ENCODE data around the gene LEFTY2. TPM values are rescaled to one million over a fixed set of nuclear protein-coding genes. Genes with fewer than 3 reads are reported as not detected.

Gene LEFTY2
- total and polyA plus RNA-seq, 9 of the 15 experiments (the other 6 are each of a cell fraction or from before 2014, with no cell fraction given), result 0.04 to 0.14 TPM; not detected in 7

DNA sequence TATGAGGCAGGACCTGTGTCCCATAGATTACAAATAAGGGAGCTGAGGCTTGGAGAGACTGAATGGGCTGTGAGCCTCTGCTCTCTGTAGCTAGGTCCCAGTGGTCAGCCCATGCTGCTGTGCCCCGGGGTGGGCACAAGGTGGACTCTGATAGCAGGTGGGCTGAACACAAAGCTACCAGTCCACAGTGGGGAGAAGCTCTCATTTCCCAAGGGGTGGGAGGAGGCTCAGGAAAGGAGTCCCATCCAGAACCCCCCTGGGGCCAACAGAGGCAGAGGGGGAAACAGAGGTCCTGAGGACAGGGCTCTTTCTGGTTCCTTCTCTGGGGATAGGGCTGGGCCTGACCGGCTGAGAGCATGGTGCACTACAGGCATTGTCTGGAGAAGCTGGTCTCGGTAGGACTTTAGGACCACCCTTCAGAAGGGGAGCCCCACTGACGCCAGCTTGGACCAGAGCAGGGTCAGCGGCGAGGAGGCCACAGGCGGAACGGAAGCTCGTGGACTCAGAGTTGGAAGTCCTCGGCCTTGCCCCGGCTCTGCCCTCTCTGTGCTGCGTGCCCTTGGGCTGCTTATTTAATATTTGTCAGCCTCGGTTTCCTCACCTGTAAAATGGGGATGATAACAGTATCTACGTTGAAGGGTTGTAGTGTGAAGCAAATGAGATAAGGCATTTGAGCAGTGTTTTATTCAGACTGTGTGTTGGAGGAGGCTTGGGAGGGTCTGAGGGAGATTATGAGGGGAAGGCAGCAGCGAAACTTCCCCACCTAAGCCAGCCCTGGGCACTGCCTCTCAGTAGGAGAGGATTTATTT is 31.5 kb upstream of the LEFTY2 start (continued):
- TF ChIP-seq, protein P1, sequence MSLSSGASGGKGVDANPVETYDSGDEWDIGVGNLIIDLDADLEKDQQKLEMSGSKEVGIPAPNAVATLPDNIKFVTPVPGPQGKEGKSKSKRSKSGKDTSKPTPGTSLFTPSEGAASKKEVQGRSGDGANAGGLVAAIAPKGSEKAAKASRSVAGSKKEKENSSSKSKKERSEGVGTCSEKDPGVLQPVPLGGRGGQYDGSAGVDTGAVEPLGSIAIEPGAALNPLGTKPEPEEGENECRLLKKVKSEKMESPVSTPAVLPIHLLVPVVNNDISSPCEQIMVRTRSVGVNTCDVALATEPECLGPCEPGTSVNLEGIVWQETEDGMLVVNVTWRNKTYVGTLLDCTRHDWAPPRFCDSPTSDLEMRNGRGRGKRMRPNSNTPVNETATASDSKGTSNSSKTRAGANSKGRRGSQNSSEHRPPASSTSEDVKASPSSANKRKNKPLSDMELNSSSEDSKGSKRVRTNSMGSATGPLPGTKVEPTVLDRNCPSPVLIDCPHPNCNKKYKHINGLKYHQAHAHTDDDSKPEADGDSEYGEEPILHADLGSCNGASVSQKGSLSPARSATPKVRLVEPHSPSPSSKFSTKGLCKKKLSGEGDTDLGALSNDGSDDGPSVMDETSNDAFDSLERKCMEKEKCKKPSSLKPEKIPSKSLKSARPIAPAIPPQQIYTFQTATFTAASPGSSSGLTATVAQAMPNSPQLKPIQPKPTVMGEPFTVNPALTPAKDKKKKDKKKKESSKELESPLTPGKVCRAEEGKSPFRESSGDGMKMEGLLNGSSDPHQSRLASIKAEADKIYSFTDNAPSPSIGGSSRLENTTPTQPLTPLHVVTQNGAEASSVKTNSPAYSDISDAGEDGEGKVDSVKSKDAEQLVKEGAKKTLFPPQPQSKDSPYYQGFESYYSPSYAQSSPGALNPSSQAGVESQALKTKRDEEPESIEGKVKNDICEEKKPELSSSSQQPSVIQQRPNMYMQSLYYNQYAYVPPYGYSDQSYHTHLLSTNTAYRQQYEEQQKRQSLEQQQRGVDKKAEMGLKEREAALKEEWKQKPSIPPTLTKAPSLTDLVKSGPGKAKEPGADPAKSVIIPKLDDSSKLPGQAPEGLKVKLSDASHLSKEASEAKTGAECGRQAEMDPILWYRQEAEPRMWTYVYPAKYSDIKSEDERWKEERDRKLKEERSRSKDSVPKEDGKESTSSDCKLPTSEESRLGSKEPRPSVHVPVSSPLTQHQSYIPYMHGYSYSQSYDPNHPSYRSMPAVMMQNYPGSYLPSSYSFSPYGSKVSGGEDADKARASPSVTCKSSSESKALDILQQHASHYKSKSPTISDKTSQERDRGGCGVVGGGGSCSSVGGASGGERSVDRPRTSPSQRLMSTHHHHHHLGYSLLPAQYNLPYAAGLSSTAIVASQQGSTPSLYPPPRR (CRISPR knock-in tag; IDR thresholded peaks at IDR 0.05; ENCODE audit: borderline replicate concordance), result no peak
- TF ChIP-seq ZNF766 (CRISPR knock-in tag; conservative IDR thresholded peaks at IDR 0.05) (no peak), PHF20 (IDR thresholded peaks at IDR 0.05; ENCODE audit: partially characterized antibody) (peak; percentile 22), BCOR (IDR thresholded peaks at IDR 0.05) (peak; percentile 93), SIN3A (IDR thresholded peaks at IDR 0.05; ENCODE audit: borderline replicate concordance in 2 of 2, control insufficient read depth in 1 of 2, low read depth in 2 of 2, low read length in 2 of 2) (0 out of 4 replicates have a peak, but pooled peaks of 1 of the 2 experiments have one; percentile 39), ZBTB1 (CRISPR knock-in tag; IDR thresholded peaks at IDR 0.05; ENCODE audit: borderline replicate concordance, low read depth) (no peak)
- TF ChIP-seq, protein P2, sequence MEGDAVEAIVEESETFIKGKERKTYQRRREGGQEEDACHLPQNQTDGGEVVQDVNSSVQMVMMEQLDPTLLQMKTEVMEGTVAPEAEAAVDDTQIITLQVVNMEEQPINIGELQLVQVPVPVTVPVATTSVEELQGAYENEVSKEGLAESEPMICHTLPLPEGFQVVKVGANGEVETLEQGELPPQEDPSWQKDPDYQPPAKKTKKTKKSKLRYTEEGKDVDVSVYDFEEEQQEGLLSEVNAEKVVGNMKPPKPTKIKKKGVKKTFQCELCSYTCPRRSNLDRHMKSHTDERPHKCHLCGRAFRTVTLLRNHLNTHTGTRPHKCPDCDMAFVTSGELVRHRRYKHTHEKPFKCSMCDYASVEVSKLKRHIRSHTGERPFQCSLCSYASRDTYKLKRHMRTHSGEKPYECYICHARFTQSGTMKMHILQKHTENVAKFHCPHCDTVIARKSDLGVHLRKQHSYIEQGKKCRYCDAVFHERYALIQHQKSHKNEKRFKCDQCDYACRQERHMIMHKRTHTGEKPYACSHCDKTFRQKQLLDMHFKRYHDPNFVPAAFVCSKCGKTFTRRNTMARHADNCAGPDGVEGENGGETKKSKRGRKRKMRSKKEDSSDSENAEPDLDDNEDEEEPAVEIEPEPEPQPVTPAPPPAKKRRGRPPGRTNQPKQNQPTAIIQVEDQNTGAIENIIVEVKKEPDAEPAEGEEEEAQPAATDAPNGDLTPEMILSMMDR (IDR thresholded peaks at IDR 0.05 in 2 of 3, conservative IDR thresholded peaks at IDR 0.05 in 1 of 3; ENCODE audit: insufficient read depth in 2 of 3, low read depth in 1 of 3, low read length in 3 of 3), result no peak
